HG02938 (cell line): ENCODE measurements around the gene BSDC1.
"Not testable (repeated sequence)": the region's sequence is repeated elsewhere in the genome, so short reads cannot be mapped to it uniquely, and the experiment has no call there.

Source experiments
- ATAC-seq: cut with Tn5 transposase; IDR thresholded peaks from one replicate; pipeline ENCODE4 v1.9.1; 2021; ENCODE audit warnings: mild to moderate bottlenecking, moderate library complexity; ENCODE audit not compliant: unreplicated experiment

BSDC1 gene, protein sequence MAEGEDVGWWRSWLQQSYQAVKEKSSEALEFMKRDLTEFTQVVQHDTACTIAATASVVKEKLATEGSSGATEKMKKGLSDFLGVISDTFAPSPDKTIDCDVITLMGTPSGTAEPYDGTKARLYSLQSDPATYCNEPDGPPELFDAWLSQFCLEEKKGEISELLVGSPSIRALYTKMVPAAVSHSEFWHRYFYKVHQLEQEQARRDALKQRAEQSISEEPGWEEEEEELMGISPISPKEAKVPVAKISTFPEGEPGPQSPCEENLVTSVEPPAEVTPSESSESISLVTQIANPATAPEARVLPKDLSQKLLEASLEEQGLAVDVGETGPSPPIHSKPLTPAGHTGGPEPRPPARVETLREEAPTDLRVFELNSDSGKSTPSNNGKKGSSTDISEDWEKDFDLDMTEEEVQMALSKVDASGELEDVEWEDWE

DNA sequence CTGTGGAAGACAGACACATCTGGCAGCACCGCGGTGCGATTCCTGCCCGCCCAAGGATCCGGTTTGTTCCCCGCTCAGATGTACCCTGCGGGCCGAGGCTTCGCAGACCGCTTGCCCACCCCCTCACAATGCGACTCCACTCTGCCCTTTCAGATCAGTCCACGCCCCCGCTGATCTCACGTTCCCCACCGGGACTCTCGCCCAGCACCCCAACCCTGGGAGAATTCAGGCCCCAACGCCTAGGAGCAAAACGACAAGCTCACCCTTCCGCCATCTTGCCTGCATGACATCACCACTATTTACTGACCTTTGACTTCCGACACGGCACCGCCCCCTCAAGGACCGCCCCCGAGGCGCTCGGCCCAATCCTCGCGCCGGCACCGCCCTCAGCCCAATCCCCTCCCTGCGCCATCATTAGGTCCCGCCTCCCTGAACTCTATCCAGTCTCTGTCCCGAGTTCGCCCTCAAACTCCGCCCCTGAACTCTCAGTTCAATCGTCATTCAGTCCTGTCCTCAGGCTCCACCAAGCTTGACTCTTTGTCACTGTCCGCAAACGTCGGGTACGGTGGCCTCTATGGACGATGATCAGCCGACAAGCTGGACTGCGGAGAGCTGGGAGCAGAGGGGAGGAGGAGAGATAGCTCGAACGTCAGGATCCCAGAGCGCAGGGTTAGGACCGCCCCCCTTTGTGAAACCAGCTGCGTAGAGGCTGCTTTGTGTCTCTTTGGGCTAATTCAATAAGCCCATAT lies at the start of gene BSDC1:
Gene BSDC1 (minus strand): TSS at position 301 of the 749 bp plus-strand sequence. CDS start 27 bp downstream, at position 274.
- ATAC-seq: peak; percentile 93

DNA sequence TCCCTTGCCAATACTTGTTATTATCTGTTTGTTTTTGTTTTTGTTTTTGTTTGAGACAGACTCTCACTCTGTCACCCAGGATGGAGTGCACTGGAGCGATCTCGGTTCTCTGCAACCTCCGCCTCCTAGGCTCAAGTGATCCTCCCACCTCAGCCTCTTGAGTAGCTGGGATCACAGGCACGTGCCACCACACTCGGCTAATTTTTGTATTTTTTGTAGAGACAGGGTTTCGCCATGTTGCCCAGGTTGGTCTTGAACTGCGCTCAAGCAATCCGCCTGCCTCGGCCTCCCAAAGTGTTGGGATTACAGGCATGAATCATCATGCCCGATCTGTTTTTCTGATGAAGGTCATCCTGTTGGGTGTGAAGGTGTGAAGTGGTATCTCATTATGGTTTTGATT lies 47.2 kb upstream of the BSDC1 start:
- ATAC-seq: not testable (repeated sequence)

DNA sequence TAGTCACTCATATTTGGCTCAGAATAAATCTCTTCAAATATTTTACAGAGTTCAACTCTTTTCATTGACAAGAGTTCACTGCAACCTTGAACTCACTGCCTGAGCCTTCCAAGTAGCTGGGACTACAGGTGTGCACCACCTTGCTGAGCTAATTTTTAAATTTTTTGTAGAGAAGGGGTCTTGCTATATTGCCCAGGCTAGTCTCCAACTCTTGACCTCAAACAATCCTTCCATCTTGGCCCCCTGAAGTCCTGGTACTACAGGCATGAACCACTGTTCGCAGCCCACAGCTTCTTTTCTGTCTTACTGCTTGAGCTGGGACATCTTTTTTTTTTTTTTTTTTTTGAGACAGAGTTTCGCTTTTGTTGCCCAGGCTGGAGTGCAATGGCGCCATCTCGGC lies 44.5 kb upstream of the BSDC1 start:
- not testable (repeated sequence) for ATAC-seq

DNA sequence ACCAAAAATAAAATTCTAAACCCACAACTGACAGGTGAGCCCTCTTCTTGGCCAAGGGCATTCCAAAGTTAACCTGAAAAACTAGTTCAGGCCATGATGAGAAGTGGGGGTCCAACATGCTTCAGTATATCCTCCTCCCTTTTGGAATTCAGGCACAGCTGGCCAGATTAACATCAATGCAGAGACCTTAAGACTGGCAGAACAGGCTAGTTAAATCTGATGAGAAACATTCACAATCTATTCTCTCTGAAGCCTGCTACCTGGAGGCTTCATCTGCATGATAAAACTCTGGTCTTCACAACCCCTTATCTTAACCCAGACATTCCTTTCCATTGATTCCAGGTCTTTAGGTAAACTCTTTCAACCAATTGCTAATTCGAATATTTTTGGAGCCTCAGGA lies 43.9 kb upstream of the BSDC1 start:
- ATAC-seq: no peak

DNA sequence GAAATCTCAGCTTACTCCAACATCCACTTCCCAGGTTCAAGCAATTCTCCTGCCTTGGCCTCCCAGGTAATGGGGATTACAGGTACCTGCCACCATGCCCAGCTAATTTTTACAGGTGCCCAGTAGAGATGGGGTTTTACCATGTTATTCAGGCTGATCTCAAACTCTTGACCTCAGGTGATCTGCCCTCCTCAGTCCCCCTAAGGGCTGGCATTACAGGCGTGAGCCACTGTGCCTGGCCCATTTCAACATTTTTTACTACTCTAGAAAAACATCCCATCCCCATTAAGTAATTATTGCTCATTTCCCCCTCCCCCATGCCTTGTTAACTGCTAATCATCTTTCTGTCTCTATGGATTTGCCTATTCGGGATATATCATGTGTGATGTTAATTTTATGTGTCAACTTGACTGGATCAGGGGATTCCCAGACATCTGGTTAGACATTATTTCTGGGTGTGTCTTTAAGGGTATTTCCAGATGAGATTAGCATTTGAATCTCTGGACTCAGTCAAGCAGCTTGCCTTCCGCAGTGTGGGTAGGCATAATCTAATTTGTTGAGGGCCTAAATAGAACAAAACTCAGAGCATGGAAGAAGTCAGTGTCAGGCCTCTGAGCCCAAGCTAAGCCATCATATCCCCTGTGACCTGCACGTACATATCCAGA lies 37.6 kb upstream of the BSDC1 start:
- no peak for ATAC-seq

DNA sequence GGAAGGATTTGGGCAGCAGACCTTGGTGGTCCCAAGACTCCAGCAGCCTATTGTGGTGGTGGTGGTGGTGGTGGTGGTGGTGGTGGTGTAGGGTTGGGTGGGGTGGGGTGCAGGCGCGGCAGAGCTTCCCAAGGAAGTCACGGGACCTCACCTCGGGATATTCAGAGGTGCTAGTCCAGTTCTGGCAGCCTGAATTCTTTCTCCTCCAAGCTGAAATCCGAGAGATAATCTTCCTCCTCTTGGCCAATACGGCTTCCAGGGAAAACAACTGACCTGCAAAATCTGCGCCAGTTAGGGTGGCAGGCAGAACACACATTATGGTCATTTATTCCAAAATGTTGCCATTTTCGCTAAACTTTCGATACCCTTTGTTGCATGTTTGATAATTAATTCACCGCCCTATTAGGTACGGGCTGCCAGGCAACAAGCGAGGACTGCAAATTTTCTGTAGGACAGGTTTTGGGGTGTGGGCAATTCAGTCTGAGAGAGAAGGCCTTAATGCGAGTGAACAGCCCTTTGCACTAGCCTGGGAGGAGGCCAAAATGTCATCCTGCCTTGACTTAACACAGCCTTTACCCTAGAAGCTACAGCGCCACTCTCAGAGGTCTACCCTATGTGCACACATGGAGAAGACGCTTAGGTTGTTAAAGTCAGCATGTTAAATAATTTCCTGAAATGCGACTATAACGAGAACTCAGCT lies 33.2 kb upstream of the BSDC1 start:
- ATAC-seq: no peak

DNA sequence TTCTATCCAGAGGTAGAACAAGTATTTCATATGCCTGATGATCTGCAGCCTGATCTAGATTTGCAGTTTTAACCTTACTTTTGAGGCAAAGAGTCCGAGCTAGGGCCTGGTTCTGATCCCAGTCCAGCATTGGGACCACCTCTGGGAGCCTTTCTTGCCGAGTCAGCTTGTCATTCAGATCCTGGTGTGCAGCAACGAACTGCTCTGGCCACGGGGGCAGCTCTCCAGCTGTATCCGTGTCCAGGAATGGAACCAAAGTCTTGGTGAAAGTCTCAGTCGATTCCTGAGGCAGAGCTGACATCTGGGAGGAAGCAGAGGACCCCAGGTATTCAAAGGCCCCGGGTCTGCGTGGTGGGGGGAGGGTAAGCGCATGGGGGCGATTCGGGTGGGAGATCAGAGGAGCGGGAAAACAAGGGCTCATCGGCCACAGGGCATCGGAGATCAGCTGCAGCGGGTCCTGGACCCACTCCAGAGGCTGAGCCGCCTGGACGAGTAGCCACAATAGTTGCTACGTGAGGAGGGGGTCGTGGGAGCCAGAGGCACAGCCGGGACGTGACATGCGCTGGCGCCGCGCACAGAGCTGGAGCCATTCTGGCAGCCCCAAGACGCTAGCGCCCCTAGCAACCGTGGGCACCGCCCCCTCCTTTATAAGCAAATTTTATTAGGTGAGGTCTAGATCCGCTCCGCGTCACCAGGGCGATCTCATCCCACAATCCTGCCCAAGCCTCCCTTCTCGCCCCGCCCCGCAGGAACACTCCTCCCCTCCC lies 32.4 kb upstream of the BSDC1 start:
- no peak for ATAC-seq

DNA sequence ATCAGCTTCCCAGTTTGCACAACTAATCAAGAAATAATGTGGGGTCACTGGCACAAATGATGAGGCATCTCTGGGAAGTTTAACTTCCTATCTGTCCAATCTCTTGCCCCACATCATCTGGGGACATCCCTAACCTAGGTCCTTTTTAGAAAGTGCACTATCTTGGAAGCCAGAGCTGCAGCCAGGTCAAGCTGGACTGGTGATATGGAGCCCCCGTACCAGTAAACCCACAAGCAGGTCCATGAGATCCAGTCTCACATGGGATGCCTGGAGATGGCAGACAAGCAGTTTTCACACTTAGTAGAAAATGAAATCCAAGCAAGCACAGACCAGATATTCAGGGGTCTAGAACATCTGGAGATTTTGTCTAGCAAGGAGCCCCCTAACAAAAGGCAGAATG lies 27.5 kb upstream of the BSDC1 start:
- ATAC-seq: no peak

DNA sequence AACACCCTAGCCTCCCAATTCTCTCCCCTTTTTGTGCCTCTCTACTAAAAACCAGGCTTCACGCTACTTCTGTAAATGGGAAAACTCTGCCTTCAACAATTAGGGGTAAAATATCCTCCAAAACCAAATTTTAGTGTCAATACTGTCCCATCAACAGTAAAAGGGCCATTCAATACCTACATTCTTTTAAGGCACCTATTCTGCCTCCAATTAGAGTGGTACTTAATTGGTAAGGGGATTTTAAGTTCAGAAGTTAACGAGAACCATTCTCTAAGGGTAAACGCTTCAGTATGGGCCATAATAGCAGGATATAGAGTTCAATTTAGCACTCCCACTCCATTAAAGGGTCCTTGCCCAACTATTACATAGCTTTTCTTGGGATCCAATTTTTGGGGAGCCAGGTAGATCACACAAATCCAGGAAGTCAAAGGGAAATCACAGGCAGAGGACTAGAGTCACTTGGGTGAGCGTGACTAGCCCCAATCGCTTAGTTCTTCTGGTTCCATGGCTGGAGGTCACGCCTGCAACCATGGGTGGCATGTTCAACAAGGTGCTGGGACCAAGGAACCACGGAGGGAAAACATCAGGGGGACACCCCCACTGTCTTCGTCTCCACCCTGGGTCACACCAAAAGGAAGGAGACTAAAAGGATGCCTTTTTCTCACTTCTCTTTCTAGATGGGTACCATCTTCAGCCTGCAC lies 20.1 kb upstream of the BSDC1 start:
- no peak for ATAC-seq

DNA sequence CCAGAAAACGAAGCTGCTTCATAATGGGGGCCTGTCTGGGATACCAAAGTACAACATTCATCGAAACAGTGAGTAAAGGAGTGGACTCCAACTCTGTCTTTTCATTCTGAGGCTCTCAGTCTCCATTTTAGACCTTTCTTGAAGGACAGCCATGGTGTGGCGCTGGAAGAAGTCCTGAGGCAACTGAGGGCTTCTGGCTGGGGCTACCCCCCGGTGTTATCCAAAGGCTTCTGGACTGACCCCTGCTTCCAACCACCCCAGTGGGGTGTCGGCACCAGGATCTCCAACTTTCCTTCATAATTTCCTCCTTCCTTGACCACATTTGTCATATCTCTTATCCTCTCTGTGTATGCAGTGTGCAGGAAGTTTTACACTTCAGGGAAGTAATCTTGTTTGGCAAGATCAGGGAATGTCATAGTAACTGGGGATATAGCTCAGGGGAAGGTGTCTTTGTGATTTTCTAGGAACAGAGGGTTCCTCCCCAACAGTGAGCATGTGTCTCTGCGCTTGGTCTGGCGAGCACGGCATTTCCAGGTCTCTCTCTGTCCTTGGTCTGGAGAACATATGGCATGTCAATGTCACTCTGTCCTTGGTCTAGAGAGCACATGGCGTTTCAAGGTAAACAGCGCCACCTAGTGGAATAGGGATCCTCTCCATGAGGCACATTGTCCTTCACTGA lies 19.4 kb upstream of the BSDC1 start:
- ATAC-seq: no peak

DNA sequence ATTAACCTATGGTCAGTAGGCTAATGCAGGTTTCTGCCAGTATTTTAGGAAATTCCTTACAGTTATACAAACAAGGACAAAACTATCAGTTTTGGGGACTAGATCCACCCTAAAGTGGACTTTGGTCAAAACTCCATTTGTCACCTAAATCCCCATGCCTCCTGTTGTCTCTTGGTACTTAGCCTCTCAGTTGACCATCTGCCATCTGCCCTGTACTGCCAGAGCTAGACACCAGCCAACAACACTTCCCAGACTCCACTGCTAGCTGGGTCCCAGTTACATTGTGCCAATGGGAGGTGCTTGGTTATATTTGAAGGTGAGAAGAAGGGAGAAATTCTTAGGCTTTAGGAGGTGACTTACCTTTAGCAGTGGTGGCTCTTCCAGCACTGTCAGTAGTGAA lies 17.0 kb upstream of the BSDC1 start:
- no peak for ATAC-seq

DNA sequence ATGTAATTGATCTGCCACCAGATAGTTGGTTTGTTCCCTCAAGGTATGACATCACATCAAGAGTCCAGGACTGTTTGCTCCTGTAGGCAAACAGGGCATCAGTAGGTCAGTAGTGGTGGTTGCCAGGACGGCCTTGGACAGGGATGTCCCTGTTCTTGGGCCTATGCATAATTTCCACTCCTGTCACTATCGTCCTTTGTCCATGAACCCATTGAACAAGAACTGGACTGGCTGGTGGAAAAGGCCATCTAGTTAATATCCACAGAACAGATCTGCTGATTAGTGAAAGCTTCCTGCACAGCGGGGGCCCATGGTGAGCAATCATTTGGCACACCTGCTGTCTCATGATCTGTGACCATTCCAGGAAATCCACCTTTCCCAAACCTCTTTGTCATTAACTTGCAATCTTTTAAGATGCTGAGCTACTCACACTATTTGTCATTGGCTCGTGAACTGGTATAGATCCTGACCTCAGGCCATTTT lies 12.4 kb upstream of the BSDC1 start:
- no peak for ATAC-seq

DNA sequence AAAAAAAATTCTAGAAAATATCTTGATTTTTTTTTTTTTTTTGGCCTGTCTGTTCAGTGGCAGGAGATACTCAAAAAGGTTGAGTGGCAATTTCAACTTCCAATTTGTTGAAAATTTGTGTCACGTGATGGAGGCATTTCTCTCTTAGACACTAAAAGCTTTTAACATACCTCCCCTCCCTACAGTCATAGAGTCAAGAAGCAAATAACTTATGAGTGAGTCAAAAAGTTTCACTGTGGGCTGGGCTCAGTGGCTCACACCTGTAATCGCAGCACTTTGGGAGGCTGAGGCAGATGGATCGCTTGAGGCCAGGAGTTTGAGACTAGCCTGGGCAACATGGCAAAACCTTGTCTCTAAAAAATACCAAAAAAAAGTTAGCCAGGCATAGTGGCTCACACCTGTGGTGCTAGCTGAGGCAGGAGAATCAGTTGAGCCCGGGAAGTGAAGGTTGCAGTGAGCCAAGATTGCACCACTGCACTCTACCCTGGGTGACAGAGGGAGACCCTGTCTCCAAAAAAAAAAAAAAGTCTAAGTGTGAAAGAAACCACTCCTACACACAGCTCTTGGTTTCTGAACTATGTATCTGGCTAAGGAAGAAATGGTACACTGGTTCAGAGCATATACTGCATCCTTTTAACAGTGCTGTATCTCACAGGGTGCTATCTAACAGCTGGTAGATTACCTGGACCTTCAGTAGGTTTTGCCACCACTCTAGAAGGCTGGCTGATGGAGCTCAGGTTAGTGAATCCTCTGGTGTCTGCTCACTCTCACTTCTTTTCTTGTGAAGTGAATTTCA lies 11.6 kb upstream of the BSDC1 start:
- no peak for ATAC-seq

DNA sequence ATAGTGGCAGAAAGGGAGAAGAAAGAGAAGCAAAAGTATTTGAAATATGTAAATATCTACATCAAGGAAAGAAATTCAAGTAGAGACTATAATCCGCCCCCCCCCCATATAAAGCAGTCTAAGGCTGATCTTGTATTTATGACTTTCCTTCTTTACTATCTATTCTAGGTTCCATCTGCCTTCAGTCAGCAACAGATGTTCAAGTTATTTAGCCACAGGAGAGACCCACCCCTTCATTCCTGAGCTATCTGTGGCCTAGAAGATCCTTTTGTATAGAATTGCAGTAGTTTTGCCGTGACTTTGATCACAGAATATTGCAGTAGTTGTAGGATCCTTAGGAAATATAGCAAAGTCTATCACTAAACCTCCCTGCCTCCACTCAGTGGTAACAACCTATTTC lies 10.7 kb upstream of the BSDC1 start:
- ATAC-seq: no peak

DNA sequence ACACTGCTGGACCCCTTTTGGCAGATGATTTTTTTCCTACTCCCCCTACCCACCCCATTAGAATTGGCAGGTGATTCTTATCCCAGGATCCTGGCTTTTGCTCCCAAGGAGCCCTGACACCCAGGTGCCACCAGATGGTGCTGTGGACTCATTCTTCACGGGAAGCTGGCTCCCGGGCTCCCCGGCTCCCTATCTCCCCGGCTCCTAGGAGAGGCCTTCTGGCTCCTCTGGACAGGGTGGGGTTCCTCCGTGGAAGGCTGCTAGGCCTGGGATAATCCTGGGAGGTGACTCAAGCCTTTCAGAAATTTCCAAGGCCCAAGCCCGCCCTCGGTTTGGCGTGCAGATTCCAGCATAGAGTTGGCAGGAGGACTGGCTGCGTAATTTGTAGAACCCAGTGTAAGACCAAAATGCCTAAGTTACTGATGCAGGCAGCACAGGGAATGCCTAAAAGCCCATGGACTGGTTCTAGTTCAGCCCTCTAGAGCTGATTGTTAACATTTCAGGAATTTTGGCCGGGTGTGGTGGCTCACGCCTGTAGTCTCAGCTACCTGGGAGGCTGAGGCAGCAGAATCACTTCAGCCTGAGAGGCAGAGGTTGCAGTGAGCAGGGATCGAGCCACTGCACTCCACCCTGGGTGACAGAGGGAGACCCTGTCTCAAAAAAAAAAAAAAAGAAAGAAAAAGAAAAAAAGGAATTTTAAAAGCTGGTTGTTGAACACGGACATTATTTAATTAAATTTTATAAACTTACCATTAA lies 6.8 kb upstream of the BSDC1 start:
- no peak for ATAC-seq

DNA sequence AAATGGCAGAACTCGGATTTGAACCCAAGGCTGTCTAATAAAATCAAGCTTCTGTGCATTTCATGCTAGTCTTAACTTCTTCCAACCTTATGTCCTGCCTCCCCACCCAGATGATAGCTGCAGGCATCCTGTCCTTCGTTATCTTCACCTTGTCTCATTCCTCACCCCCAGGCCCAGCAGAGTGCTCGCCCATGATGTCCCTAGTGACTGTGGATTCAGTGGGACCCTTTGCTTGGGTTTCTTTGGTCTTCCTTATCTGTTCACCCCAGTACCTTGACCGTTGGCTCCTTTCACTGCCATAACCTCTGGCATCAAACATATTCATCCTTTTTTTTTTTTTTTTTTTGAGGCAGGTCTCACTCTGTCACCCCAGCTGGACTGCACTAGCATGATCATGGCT lies 5.6 kb upstream of the BSDC1 start:
- no peak for ATAC-seq

DNA sequence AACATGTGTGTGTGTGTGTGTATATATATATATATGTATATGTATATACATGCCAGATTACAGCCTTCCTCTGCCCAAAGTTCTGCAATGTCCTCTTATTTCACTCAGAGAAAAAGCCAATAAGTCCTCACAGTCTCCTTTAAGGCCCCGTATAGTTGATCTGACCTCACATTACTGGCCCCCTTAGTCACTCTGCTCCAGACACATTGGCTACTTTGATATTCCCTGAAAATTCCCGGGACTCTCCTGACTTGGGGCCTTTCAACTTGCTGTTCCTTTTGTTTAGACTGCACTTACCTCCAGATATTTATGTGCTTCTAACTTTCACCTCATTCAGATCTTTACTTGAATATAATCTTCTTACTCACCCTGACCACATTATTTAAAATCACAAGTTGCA lies 4.2 kb upstream of the BSDC1 start:
- ATAC-seq: no peak

DNA sequence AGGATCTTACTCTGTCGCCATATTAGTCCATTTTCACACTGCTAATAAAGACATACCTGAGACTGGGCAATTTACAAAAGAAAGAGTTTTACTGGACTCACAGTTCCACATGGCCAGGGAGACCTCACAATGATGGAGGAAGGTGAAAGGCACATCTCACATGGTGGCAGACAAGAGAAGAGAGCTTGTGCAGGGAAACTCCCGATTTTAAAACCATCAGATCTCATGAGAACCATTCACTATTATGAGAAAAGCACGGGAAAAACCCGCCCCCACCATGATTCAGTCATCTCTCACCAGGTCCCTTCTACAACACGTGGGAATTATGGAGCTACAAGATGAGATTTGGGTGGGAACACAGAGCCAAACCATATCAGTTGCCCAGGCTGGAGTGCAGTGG lies 2.3 kb upstream of the BSDC1 start:
- ATAC-seq: not testable (repeated sequence)
